Prostate gland (tissue), 2 donors: ENCODE data around the gene HIVEP3. TPM values are rescaled to one million over a fixed set of nuclear protein-coding genes. Genes with fewer than 3 reads are reported as not detected.

Experiments
- DNase-seq: peaks from one replicate; pipeline ENCODE4 v3.0.0-alpha.2; 2019; ENCODE audit warnings: low spot score
- H3K27ac ChIP-seq, 2 donors: fragments of 200-600 bp; sonication (generic); 2 replicates each; pipeline ENCODE4 v1.5.1; 2017 to 2019
- H3K27me3 ChIP-seq: fragments of 200-600 bp; sonication (generic); replicated peaks from 2 replicates; pipeline ENCODE4 v1.5.1; 2019; ENCODE audit not compliant: insufficient read depth
- H3K36me3 ChIP-seq, 2 donors: fragments of 200-600 bp; sonication (generic); 1 replicate in 1 of 2; 2 replicates in 1 of 2; pipeline versions ENCODE4 v1.5.1 to v1.8.1; 2017 to 2019
- H3K4me1 ChIP-seq: fragments of 200-600 bp; sonication (generic); replicated peaks from 2 replicates; pipeline ENCODE4 v1.5.1; 2019
- H3K4me3 ChIP-seq, 2 donors: fragments of 200-600 bp; sonication (generic); 2 replicates each; pipeline ENCODE4 v1.5.1; 2017 to 2019
- H3K9me3 ChIP-seq: fragments of 200-600 bp; sonication (generic); 2 replicates; pipeline ENCODE4 v1.5.1; 2017
- POLR2A ChIP-seq: fragments of 450-650 bp; IDR thresholded peaks from one replicate; pipeline ENCODE4 v1.6.1; 2016; ENCODE audit warnings: antibody characterized with exemption, mild to moderate bottlenecking
- POLR2AphosphoS5 ChIP-seq: sonication (generic); formaldehyde crosslinking; IDR thresholded peaks from one replicate; pipeline ENCODE4 v1.6.1; 2017; ENCODE audit warnings: antibody characterized with exemption
- WGBS: methylation state at CpG from one replicate; pipeline ENCODE4 v1.1.5; 2018; 5-methylcytosine and 5-hydroxymethylcytosine counted together
- intact Hi-C: fragments of 100-400 bp; cut with DNase I; formaldehyde crosslinking; loops from one replicate; pipeline ENCODE4 v1.14.2; 2022
- total RNA-seq, 2 donors: library from RNA; depleted of rRNA; stranded (reverse); fragments of >200 nt; gene quantifications; one replicate each; pipeline ENCODE4 v1.1.0, GENCODE V29; 2016
- TF ChIP-seq, protein P1 (sequence below), 4 experiments: fragments of 200-600 bp in 2 of 4; fragments of 450-650 bp in 2 of 4; sonication (generic) in 2 of 4; IDR thresholded peaks; 1 replicate in 3 of 4; 2 replicates in 1 of 4; pipeline ENCODE4 v1.5.1; 2016 to 2019; ENCODE audit warnings: antibody characterized with exemption in 4 of 4, mild to moderate bottlenecking in 2 of 4, moderate library complexity in 2 of 4

The HIVEP3 gene
- total RNA-seq, 2 donors from 2014 or later: 9.3 to 11.2 TPM

GRCh38 chr1:41768583-41768982 is 150.1 kb downstream of the HIVEP3 start:
- no peaks in the 10 kb centered on the region for H3K4me1 ChIP-seq
- H3K36me3 ChIP-seq: no peaks in the 10 kb centered on the region
- DNase-seq: no peak
- no peaks in the 10 kb centered on the region for H3K9me3 ChIP-seq
- H3K4me3 ChIP-seq: no peak overlapping the region
- TF ChIP-seq, protein P1, sequence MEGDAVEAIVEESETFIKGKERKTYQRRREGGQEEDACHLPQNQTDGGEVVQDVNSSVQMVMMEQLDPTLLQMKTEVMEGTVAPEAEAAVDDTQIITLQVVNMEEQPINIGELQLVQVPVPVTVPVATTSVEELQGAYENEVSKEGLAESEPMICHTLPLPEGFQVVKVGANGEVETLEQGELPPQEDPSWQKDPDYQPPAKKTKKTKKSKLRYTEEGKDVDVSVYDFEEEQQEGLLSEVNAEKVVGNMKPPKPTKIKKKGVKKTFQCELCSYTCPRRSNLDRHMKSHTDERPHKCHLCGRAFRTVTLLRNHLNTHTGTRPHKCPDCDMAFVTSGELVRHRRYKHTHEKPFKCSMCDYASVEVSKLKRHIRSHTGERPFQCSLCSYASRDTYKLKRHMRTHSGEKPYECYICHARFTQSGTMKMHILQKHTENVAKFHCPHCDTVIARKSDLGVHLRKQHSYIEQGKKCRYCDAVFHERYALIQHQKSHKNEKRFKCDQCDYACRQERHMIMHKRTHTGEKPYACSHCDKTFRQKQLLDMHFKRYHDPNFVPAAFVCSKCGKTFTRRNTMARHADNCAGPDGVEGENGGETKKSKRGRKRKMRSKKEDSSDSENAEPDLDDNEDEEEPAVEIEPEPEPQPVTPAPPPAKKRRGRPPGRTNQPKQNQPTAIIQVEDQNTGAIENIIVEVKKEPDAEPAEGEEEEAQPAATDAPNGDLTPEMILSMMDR (IDR thresholded peaks at IDR 0.05): no peak
- intact Hi-C loops: no loop called here
- 57% methylated on average over 6 of the region's 6 CpGs for WGBS
- no peaks in the 10 kb centered on the region for H3K27me3 ChIP-seq
- H3K27ac ChIP-seq: no peak overlapping the region

DNA sequence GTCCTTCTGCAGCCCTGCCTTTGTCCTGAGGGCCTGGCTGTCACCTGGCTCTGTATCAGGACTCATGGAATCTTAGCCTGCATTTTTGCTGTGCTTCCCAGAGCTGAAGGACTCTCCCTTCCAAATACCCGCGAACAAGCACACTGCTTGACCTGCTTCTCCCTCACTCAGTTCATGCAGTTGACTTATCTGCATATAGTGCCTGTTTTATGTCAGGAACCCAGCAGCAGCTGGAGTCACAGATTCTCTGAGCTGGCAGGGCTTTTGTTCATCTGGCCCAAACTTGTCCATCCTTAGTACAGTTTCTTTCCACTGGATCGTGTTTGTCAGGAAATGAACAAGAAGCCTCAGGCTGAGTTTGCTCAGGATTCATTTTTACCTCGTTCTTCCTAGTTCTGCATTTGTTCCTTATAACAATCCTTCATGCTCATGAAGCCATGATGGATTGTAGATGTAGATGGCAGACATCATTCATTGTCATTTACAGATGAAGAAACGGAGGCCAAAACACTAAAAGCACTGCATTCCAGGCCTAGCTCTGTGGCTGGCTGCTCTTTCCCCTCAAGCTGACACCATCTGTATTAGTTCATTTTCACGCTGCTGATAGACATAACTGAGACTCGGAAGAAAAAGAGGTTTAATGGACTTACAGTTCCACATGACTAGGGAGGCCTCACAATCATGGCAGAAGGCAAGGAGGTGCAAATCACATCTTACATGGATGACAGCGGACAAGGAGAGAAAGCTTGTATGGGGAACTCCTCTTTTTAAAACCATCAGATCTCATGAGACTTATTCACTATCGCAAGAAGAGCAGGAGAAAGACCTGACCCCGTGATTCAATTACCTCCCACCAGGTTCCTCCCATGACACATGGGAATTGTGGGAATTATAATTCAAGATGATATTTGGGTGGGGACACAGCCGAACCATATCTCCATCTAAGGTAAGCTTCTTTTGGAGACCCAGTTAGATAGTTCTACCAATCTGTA is 150.9 kb downstream of the HIVEP3 start:
- DNase-seq: peak; percentile 48
- WGBS: 50% methylated on average over 11 of the region's 11 CpGs
- peak overlapping the region in 1 of 2 donors; percentile 22 for H3K27ac ChIP-seq
- TF ChIP-seq, protein P1 (IDR thresholded peaks at IDR 0.05): no peak
- peak; percentile 37 for TF ChIP-seq POLR2AphosphoS5
- no peaks in the 10 kb centered on the region for H3K4me1 ChIP-seq
- no peaks in the 10 kb centered on the region for H3K9me3 ChIP-seq
- H3K27me3 ChIP-seq: no peaks in the 10 kb centered on the region
- intact Hi-C loops: no loop called here
- H3K4me3 ChIP-seq: no peak overlapping the region
- no peaks in the 10 kb centered on the region for H3K36me3 ChIP-seq

- H3K9me3 ChIP-seq: no peaks in the 10 kb centered on the region
- 100% methylated on average over 2 of the region's 2 CpGs for WGBS
- DNase-seq: no peak
- intact Hi-C loops: no loop called here
- H3K36me3 ChIP-seq: no peaks in the 10 kb centered on the region
- no peak overlapping the region for H3K4me3 ChIP-seq
- H3K27me3 ChIP-seq: no peaks in the 10 kb centered on the region
- H3K27ac ChIP-seq: no peak overlapping the region
- no peaks in the 10 kb centered on the region for H3K4me1 ChIP-seq
- TF ChIP-seq POLR2AphosphoS5 (no peak), POLR2A (no peak)
- TF ChIP-seq, protein P1 (IDR thresholded peaks at IDR 0.05): no peak
Observed at GRCh38 chr1:41766546-41766945, 152.2 kb downstream of the HIVEP3 start.

DNA sequence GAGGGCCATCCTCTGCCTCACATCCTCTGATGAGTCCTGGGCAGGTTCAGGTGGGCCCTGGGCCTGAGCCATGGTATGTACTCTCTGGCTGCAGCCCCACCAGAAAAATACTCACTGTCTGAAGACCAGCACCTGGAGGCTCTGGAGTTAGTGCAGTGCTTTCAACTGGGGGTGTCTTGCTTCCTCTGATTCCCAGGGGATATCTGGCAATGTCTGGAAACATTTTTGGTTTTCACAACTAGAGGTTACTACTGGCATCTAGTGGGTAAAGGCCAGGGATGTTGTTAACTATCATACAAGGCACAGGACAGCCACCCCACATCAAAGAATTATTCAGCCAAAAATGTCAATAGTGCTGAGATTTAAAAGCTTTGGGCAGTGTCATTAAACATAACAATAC is 152.7 kb downstream of the HIVEP3 start:
- intact Hi-C loops: no loop called here
- no peaks in the 10 kb centered on the region for H3K27me3 ChIP-seq
- no peaks in the 10 kb centered on the region for H3K9me3 ChIP-seq
- TF ChIP-seq, protein P1 (IDR thresholded peaks at IDR 0.05): no peak
- TF ChIP-seq POLR2AphosphoS5: no peak
- no peaks in the 10 kb centered on the region for H3K4me1 ChIP-seq
- H3K27ac ChIP-seq: no peak overlapping the region
- H3K36me3 ChIP-seq: no peaks in the 10 kb centered on the region
- no peak overlapping the region for H3K4me3 ChIP-seq
- no peak for DNase-seq

DNA sequence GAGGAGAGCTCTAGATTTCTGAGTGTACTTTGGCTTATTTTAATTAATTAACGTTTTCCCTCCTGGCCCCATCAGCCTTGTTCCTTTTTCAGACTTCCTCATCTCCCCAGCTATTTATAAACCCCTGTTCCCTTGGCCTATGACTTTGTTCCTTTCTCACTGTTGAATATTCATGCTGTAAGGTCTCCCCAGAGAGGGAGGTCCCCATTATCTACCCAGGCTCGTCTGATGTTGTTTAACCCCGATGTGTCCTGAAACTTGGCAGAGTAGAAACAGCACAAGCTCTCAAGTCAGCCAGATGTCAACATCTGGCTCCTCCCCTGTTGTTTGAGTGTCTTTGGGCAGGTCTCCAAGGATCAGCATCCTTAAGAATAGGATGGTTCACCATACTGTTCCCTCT is 153.6 kb downstream of the HIVEP3 start:
- H3K4me1 ChIP-seq: no peaks in the 10 kb centered on the region
- no peaks in the 10 kb centered on the region for H3K36me3 ChIP-seq
- TF ChIP-seq POLR2AphosphoS5: no peak
- TF ChIP-seq POLR2A: no peak
- TF ChIP-seq, protein P1 (IDR thresholded peaks at IDR 0.05): no peak
- no peaks in the 10 kb centered on the region for H3K9me3 ChIP-seq
- no peak for DNase-seq
- WGBS: 32% methylated on average over 3 of the region's 3 CpGs
- H3K27ac ChIP-seq: no peak overlapping the region
- H3K27me3 ChIP-seq: no peaks in the 10 kb centered on the region
- no peak overlapping the region for H3K4me3 ChIP-seq
- intact Hi-C loops: no loop called here
